ENCODE data around the gene FUOM.

FUOM gene

DNA sequence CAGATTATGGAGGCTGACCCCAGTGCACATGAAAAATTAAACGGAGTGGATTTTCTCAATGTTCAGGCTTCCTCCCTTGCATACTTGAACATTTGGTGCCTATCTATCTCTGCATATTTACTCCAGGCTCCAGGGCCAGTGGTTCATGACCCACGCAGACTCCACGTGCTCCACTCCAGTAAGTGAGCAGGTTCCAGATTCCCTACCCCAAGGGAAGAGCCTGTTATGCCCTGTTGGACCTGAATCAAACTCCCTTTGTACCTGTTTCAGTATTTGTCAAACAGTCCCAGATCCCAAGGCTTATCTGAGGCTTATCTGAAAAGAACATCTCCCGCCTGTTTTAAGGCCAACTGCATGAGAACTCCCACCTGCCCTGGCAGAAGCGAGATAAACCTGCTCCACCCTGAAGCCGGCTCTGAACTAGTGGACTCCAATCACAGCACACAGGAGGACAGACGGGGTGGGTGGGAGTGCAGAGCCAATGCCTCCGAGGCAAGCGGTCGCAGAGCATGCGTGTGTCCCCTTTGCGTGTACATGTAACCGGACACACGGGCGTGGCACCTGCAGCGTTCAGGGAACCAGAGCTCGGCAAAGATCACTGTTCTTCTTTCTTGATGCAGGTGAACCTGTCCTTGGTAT is 2.3 kb upstream of the FUOM start:
- Histone ChIP-seq H3K9me3 (ENCODE audit: control insufficient read depth, low read length) (no peaks in the 10 kb centered on the region), H3K36me3 (ENCODE audit: control insufficient read depth, insufficient read depth, low read length) (no peaks in the 10 kb centered on the region), H3K4me1 (ENCODE audit: control insufficient read depth, insufficient read depth, low read length) (peaks cover 37% of the 10 kb centered on the region), H3K27me3 (ENCODE audit: control insufficient read depth, insufficient read depth, low read length) (peaks cover 6% of the 10 kb centered on the region), H3K9ac (ENCODE audit: low read length) (no peak overlapping the region), H3K4me3 (ENCODE audit: low read length) (no peak overlapping the region)

DNA sequence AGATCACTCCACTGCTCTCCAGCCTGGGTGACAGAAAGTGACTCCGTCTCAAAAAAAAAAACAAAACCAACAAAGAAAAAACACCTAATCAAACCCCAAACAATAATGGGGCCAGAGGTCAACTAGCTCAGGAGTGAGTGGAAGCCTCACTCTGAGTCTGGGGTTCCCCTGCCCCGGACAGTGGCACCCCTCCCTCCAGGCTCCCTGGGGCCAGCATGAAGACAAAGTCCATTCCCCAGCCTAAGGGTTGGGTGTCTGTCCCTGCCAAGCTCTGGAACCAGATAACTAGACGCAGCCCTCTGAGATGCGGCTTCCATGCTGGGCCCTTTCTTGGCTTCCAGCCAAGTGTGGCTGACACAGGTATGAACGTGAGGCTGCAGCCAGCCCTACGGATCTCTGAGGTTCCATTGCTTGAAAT is 1.7 kb upstream of the FUOM start:
- Histone ChIP-seq H3K4me3 (ENCODE audit: low read length) (no peak overlapping the region), H3K9me3 (ENCODE audit: control insufficient read depth, low read length) (no peaks in the 10 kb centered on the region), H3K4me1 (ENCODE audit: control insufficient read depth, insufficient read depth, low read length) (peaks cover 32% of the 10 kb centered on the region), H3K27me3 (ENCODE audit: control insufficient read depth, insufficient read depth, low read length) (peaks cover 6% of the 10 kb centered on the region), H3K9ac (ENCODE audit: low read length) (no peak overlapping the region), H3K36me3 (ENCODE audit: control insufficient read depth, insufficient read depth, low read length) (no peaks in the 10 kb centered on the region)

DNA sequence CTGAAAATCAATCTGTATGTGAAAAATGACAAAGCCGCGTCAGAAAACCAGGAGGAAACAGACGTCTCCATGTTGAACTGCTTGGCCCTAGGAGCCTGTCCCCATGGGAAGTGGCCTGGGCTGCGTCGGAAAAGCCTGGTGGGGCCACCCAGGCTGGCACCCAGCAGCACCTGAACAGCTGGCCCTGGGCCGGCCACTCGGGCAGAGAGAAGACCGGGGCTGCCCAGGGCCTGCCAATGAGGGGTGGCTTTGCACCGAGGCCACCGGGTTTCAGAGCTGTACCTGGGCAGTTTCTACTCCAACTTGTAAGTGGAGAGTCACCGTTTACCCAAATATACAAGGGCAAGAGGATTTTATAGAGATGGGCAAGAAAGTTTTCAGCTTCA is 1.1 kb upstream of the FUOM start:
- Histone ChIP-seq H3K4me3 (ENCODE audit: low read length) (no peak overlapping the region), H3K4me1 (ENCODE audit: control insufficient read depth, insufficient read depth, low read length) (peaks cover 29% of the 10 kb centered on the region), H3K9ac (ENCODE audit: low read length) (no peak overlapping the region), H3K36me3 (ENCODE audit: control insufficient read depth, insufficient read depth, low read length) (no peaks in the 10 kb centered on the region), H3K27me3 (ENCODE audit: control insufficient read depth, insufficient read depth, low read length) (peaks cover 6% of the 10 kb centered on the region), H3K9me3 (ENCODE audit: control insufficient read depth, low read length) (no peaks in the 10 kb centered on the region)

DNA sequence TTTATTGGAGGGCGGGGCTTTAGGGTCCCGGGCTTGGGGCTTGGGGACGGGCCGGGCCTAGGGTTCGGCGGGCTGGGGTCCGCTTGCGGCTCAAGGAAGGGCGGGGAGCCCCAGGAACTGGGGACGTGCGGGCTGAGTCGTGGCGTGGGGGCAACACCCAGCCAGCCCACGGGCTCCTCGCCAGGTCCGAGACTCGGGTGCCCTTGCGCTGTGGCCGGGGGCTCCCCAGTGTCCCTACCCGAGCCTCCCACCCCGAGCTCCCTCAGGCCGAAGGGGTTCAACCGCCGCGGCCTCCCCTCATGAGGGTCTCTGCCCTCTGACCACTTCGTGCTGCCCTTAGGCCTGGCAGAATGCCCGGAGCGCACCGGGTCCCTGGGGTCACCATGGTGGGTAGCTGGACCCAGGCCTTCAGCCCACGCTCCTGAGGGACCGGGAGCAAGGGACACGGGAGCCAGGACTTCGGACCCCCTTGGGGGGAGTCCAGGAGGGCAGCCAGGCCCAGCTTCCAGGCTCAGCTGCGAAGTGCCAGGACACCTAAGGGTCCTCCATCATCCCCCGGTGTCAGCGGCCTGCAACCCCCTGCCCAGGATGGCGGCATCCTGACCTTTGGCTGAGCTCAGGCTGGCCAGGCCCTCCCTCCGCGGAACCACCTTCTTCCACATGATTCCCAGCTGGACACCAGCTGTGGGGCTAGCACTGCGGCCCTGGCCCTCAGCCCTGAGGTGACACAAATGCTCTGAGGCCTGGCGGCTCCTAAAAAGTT is 524 bp upstream of the FUOM start:
- H3K9ac ChIP-seq (ENCODE audit: low read length), result no peak overlapping the region
- H3K4me1 ChIP-seq (ENCODE audit: control insufficient read depth, insufficient read depth, low read length), result peaks cover 29% of the 10 kb centered on the region
- H3K36me3 ChIP-seq (ENCODE audit: control insufficient read depth, insufficient read depth, low read length), result no peaks in the 10 kb centered on the region
- no peak overlapping the region for H3K4me3 ChIP-seq (ENCODE audit: low read length)
- no peaks in the 10 kb centered on the region for H3K9me3 ChIP-seq (ENCODE audit: control insufficient read depth, low read length)
- peaks cover 6% of the 10 kb centered on the region for H3K27me3 ChIP-seq (ENCODE audit: control insufficient read depth, insufficient read depth, low read length)

DNA sequence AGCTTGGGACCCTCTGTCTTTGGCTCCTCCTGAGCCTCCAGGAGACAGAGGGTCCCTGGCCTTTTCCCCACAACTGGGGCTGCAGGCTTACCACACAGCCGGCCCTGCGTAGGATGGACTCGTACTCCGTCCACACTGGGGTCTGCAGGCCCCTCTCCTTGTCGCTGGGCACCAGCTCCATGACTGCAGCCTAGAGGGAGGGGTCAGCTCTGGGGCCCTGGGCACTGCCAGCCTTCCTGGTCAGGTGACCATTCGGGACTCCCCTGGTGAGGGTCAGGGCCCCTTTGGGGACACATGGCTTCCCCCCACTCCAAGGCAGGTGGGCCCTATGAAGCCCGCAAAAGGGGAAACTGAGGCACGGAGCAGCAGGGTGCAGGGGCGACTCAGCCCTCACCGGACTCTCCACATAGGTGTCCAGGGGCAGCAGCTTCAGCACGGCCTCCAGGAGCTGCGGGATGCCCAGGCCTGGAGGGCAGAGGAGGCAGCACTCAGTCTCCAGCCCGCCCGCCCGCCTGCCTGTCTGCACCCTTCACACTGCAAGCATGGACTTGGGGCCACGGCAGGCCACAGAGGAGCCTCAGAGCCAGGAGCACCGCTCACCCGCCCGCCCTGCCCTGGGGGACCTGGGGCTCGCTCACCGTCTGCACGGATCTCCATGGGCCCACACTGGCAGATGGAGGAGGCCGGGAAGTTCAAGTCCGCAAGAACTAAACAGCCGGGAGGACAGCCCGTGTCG is 1.1 kb downstream of the FUOM start:
- no peaks in the 10 kb centered on the region for H3K36me3 ChIP-seq (ENCODE audit: control insufficient read depth, insufficient read depth, low read length)
- H3K4me1 ChIP-seq (ENCODE audit: control insufficient read depth, insufficient read depth, low read length), result peaks cover 29% of the 10 kb centered on the region
- H3K4me3 ChIP-seq (ENCODE audit: low read length), result no peak overlapping the region
- H3K9ac ChIP-seq (ENCODE audit: low read length), result peak overlapping the region; percentile 57
- no peaks in the 10 kb centered on the region for H3K9me3 ChIP-seq (ENCODE audit: control insufficient read depth, low read length)
- peaks cover 6% of the 10 kb centered on the region for H3K27me3 ChIP-seq (ENCODE audit: control insufficient read depth, insufficient read depth, low read length)

DNA sequence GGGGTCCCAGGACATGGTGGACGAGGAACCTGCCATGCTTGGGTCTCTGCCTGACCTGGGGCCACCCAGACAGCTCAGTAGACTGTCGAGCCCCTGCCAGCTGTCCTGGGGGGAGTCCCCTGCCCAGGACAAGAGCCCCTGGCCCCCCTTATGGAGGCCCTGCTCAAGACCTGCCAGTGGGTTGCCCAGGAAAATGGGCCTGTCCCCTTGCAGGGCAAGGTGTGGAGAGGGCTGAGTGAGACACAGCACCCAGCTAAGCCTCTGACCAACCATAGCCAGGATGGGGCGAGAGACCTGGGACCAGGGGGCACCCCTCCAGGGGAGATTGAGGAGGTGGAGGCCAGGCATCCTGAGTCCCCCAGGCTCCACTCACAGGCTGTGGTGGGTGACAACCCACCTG is 1.8 kb downstream of the FUOM start:
- H3K27me3 ChIP-seq (ENCODE audit: control insufficient read depth, insufficient read depth, low read length), result peaks cover 6% of the 10 kb centered on the region
- H3K4me3 ChIP-seq (ENCODE audit: low read length), result no peak overlapping the region
- no peaks in the 10 kb centered on the region for H3K9me3 ChIP-seq (ENCODE audit: control insufficient read depth, low read length)
- no peak overlapping the region for H3K9ac ChIP-seq (ENCODE audit: low read length)
- H3K4me1 ChIP-seq (ENCODE audit: control insufficient read depth, insufficient read depth, low read length), result peaks cover 29% of the 10 kb centered on the region
- no peaks in the 10 kb centered on the region for H3K36me3 ChIP-seq (ENCODE audit: control insufficient read depth, insufficient read depth, low read length)

DNA sequence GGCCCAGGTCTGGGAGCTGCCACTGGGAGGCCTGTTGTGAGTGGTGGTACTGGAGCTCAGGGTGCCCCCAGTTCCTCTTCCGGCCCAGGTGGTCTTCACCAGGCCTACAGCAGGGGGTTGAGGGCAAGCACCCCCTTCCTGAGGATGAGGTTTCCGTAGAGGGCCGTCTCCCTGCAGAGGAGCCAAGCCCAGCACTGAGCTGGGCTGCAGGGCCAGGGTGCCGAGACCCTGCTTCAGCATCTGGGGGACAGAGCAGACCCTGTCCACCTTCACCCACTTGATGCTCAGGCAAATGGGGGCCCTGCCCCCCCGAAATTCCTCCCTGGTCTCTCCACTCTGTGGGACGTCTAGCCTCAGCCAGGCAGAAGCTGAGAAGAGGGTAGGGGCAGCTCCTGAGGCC is 2.6 kb downstream of the FUOM start:
- no peak overlapping the region for H3K4me3 ChIP-seq (ENCODE audit: low read length)
- H3K4me1 ChIP-seq (ENCODE audit: control insufficient read depth, insufficient read depth, low read length), result peaks cover 25% of the 10 kb centered on the region
- H3K9me3 ChIP-seq (ENCODE audit: control insufficient read depth, low read length), result no peaks in the 10 kb centered on the region
- no peak overlapping the region for H3K9ac ChIP-seq (ENCODE audit: low read length)
- H3K36me3 ChIP-seq (ENCODE audit: control insufficient read depth, insufficient read depth, low read length), result no peaks in the 10 kb centered on the region
- H3K27me3 ChIP-seq (ENCODE audit: control insufficient read depth, insufficient read depth, low read length), result peaks cover 6% of the 10 kb centered on the region

DNA sequence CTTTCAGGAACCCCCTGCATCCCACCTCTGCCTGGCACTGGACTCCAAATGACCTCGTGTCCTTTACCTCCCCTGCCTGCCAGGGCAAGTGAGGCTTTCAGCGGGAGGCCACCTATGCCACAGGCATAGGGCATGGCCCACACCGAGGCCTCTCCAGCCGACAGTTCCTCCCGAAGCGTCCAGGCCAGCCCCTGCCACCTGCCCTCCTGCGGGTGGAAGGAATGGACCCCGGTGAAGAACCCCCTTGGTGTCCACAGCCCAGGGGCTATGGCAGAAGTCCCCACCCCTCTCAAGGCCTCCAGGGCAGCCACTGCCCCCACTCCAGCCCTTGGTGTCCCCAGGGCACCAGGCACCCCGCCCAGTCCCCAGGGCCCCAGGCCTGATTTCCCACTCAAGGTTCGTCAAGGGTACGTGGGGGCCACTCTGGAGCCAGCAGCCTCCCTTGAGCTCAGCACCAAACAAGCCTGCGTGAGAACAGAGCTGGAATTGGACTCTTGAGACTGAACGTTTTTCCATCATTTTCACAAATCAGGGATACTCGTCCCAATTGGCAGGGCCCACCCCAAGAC is 3.1 kb downstream of the FUOM start:
- Histone ChIP-seq H3K27me3 (ENCODE audit: control insufficient read depth, insufficient read depth, low read length) (peaks cover 6% of the 10 kb centered on the region), H3K4me1 (ENCODE audit: control insufficient read depth, insufficient read depth, low read length) (peaks cover 20% of the 10 kb centered on the region)

DNA sequence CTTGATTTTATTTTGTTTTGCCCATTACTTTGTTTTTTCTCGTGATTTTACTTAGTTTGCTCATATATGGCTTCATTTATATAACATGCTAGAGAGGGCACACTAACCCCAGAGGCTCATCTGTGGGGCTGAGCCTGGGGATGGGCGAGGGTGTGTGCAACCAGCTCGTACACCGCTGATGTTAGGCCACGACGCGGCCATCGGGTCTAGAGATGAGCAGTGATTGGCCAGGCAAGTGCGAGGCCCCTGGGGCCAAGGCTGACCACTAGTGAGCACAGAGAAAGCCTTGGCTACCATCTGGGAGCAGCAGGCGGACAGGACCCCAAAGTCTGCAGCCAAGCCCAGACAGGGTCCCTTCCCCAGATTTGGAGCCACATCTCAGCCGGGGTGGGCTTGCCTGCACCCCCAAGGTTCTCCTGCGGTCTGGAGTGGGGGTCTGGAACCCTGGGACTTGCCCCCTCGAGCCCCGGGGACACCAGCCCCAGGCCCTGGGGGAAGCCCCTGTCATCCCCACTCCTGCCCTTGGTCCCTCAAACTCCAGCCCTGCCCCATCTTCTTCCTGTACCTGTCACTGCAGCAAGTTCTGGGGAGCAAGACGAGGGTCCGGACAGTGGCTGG is 3.7 kb downstream of the FUOM start:
- peaks cover 8% of the 10 kb centered on the region for H3K27me3 ChIP-seq (ENCODE audit: control insufficient read depth, insufficient read depth, low read length)
- no peak overlapping the region for H3K4me3 ChIP-seq (ENCODE audit: low read length)

More for the DNA sequence above, 3.1 kb downstream of the FUOM start:
- H3K9ac ChIP-seq (ENCODE audit: low read length), result no peak overlapping the region
- H3K9me3 ChIP-seq (ENCODE audit: control insufficient read depth, low read length), result no peaks in the 10 kb centered on the region
- no peaks in the 10 kb centered on the region for H3K36me3 ChIP-seq (ENCODE audit: control insufficient read depth, insufficient read depth, low read length)
- H3K4me3 ChIP-seq (ENCODE audit: low read length), result no peak overlapping the region

DNA sequence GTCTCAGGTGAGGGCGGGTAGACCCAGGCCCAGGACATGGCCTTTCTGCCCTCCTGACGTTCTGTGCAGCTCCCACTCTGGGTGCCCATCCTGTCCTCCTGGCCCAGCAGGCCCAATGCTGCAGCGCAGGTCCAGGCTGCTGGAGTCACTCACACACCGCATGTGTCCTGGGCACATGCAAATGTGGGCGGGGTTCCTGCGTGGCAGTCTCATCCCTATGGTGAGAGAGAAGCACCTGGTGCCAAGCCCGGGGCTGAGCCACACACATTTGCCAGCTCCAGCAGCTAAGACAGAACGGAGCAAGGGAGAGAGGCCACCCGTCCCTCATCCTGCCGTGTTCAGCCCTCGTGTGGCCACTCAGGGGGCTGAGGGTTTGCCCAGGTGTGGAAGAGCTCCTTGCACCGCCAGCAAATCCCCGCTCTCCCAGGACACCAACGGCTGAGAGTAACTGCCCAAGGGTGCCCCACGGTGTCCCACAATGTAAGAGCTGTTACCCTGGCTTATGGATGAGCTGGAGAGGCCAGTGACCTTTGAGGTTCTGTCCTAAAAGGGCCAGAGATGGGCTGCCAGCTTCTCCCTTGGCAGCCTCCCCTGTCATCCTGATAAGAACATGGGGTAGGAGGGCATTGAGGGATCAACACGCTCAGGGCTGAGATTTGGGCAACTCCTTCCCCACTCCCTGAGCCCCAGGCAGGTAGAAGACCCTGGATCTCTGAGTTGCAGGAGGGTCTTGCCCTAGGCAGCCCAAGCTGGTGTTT is 4.4 kb downstream of the FUOM start:
- H3K27me3 ChIP-seq (ENCODE audit: control insufficient read depth, insufficient read depth, low read length), result peaks cover 8% of the 10 kb centered on the region
- H3K9ac ChIP-seq (ENCODE audit: low read length), result no peak overlapping the region
- H3K36me3 ChIP-seq (ENCODE audit: control insufficient read depth, insufficient read depth, low read length), result no peaks in the 10 kb centered on the region
- H3K4me1 ChIP-seq (ENCODE audit: control insufficient read depth, insufficient read depth, low read length), result peaks cover 10% of the 10 kb centered on the region
- H3K9me3 ChIP-seq (ENCODE audit: control insufficient read depth, low read length), result no peaks in the 10 kb centered on the region
- H3K4me3 ChIP-seq (ENCODE audit: low read length), result no peak overlapping the region

More for the DNA sequence above, 3.7 kb downstream of the FUOM start:
- Histone ChIP-seq H3K9me3 (ENCODE audit: control insufficient read depth, low read length) (no peaks in the 10 kb centered on the region), H3K9ac (ENCODE audit: low read length) (no peak overlapping the region), H3K4me1 (ENCODE audit: control insufficient read depth, insufficient read depth, low read length) (peaks cover 14% of the 10 kb centered on the region), H3K36me3 (ENCODE audit: control insufficient read depth, insufficient read depth, low read length) (no peaks in the 10 kb centered on the region)

Measured in mucosa of stomach (tissue), 1 donor.